GM23248 (cell line): ENCODE results near the gene ULK4. TPM values are rescaled to one million over a fixed set of nuclear protein-coding genes. Genes with fewer than 3 reads are reported as not detected.
"Not testable (repeated sequence)": the region's sequence is repeated elsewhere in the genome, so short reads cannot be mapped to it uniquely, and the experiment has no call there.

ENCODE experiments used
- DNase-seq: peaks from one replicate; pipeline ENCODE4 v3.0.0-alpha.2; 2015
- H2AFZ ChIP-seq: fragments of 200-600 bp; sonication (generic); 2 replicates; pipeline ENCODE4 v1.6.1; 2016; ENCODE audit warnings: antibody characterized with exemption
- H3F3A ChIP-seq: fragments of 200-600 bp; sonication (generic); 2 replicates; pipeline ENCODE4 v1.6.1; 2016; ENCODE audit warnings: mild to moderate bottlenecking, antibody characterized with exemption, mixed run types; ENCODE audit not compliant: insufficient read depth
- H3K27ac ChIP-seq: fragments of 200-600 bp; sonication (generic); 2 replicates; pipeline ENCODE4 v1.5.1; 2016; ENCODE audit warnings: mild to moderate bottlenecking
- H3K27me3 ChIP-seq: fragments of 200-600 bp; sonication (generic); replicated peaks from 2 replicates; pipeline ENCODE4 v1.6.1; 2016; ENCODE audit warnings: mild to moderate bottlenecking; ENCODE audit not compliant: insufficient read depth
- H3K36me3 ChIP-seq: fragments of 200-600 bp; sonication (generic); 2 replicates; pipeline ENCODE4 v1.6.1; 2016; ENCODE audit warnings: low read depth, mild to moderate bottlenecking
- H3K4me1 ChIP-seq: fragments of 200-600 bp; sonication (generic); 2 replicates; pipeline ENCODE4 v1.6.1; 2016; ENCODE audit warnings: mild to moderate bottlenecking; ENCODE audit not compliant: insufficient read depth
- H3K4me2 ChIP-seq: fragments of 200-600 bp; sonication (generic); one replicate; pipeline ENCODE4 v1.6.1; 2016; ENCODE audit warnings: mild to moderate bottlenecking; ENCODE audit not compliant: unreplicated experiment
- H3K4me3 ChIP-seq: fragments of 200-600 bp; sonication (generic); 2 replicates; pipeline ENCODE4 v1.5.1; 2016; ENCODE audit warnings: mild to moderate bottlenecking
- H3K79me2 ChIP-seq: fragments of 200-600 bp; sonication (generic); 2 replicates; pipeline ENCODE4 v1.6.1; 2016; ENCODE audit warnings: mild to moderate bottlenecking; ENCODE audit not compliant: insufficient read depth
- H3K9ac ChIP-seq: fragments of 200-600 bp; sonication (generic); 2 replicates; pipeline ENCODE4 v1.6.1; 2016; ENCODE audit warnings: mild to moderate bottlenecking
- H3K9me2 ChIP-seq: fragments of 200-600 bp; sonication (generic); 2 replicates; pipeline ENCODE4 v1.6.1; 2016; ENCODE audit warnings: mixed run types, mild to moderate bottlenecking, moderate library complexity; ENCODE audit not compliant: insufficient read depth
- H3K9me3 ChIP-seq: fragments of 200-600 bp; sonication (generic); one replicate; pipeline ENCODE4 v1.6.1; 2017; ENCODE audit warnings: low read depth
- H4K20me1 ChIP-seq: fragments of 200-600 bp; sonication (generic); 2 replicates; pipeline ENCODE4 v1.6.0; 2016; ENCODE audit not compliant: insufficient read depth
- EZH2 ChIP-seq: fragments of 200-600 bp; sonication (generic); IDR thresholded peaks from 2 replicates; pipeline ENCODE4 v1.6.1; 2018; ENCODE audit warnings: antibody characterized with exemption, mild to moderate bottlenecking; ENCODE audit not compliant: insufficient read depth, poor library complexity, severe bottlenecking
- EZH2phosphoT487 ChIP-seq: fragments of 200-600 bp; sonication (generic); IDR thresholded peaks from 2 replicates; pipeline ENCODE4 v1.6.1; 2018; ENCODE audit warnings: antibody characterized with exemption, moderate library complexity, mild to moderate bottlenecking, low read depth; ENCODE audit not compliant: insufficient read depth
- WGBS, 2 experiments: methylation state at CpG; one replicate each; pipeline ENCODE4 v1.1.6; 2015 to 2017; ENCODE audit warnings: low lambda C conversion rate in 2 of 2, low coverage in 1 of 2; ENCODE audit errors: missing lambda C conversion rate in 2 of 2; 5-methylcytosine and 5-hydroxymethylcytosine counted together
- in situ Hi-C: fragments of 300-500 bp; cut with MboI; formaldehyde crosslinking; loops from 2 replicates; pipeline ENCODE4 v1.15.0; 2020
- polyA plus RNA-seq: library from polyadenylated mRNA; unstranded; fragments of >200 nt; fragmentation: Nextera tagmentation; extraction: Ambion mirVana; gene quantifications from 2 replicates; pipeline ENCODE4 v1.2.1, GENCODE V29; 2016
- total RNA-seq: library from RNA; depleted of rRNA; stranded (reverse); fragments of >200 nt; shearing (Covaris generic); gene quantifications from 2 replicates; pipeline ENCODE4 v1.2.3, GENCODE V29; 2014

The ULK4 gene
- total and polyA plus RNA-seq, 2 experiments from 2014 or later, result 3.5 to 20.3 TPM

- 72 to 75% methylated on average over 5 of the region's 5 CpGs for WGBS, 2 experiments
- H4K20me1 ChIP-seq, result no peaks in the 10 kb centered on the region
- H3K4me2 ChIP-seq, result no peak overlapping the region
- no peaks in the 10 kb centered on the region for H3F3A ChIP-seq
- H3K4me1 ChIP-seq, result no peaks in the 10 kb centered on the region
- H3K9me2 ChIP-seq, result no peaks in the 10 kb centered on the region
- no peak overlapping the region for H3K9ac ChIP-seq
- TF ChIP-seq EZH2phosphoT487 (no peak), EZH2 (no peak)
- no peaks in the 10 kb centered on the region for H3K9me3 ChIP-seq
- no peaks in the 10 kb centered on the region for H3K36me3 ChIP-seq
- H2AFZ ChIP-seq, result no peak overlapping the region
- DNase-seq, result no peak
- H3K4me3 ChIP-seq, result no peak overlapping the region
- in situ Hi-C loops, result no loop called here
- H3K79me2 ChIP-seq, result no peaks in the 10 kb centered on the region
- H3K27ac ChIP-seq, result no peak overlapping the region
- H3K27me3 ChIP-seq, result no peaks in the 10 kb centered on the region
Measured at GRCh38 chr3:41794748-41795589, 166.9 kb downstream of the ULK4 start.

GRCh38 chr3:41792806-41793205, 169.1 kb downstream of the ULK4 start:
- no peaks in the 10 kb centered on the region for H3K36me3 ChIP-seq
- H3K79me2 ChIP-seq, result no peaks in the 10 kb centered on the region
- 91 to 97% methylated on average over 7 of the region's 7 CpGs for WGBS, 2 experiments
- DNase-seq, result no peak
- no peak overlapping the region for H3K27ac ChIP-seq
- no peaks in the 10 kb centered on the region for H3K9me3 ChIP-seq
- no peaks in the 10 kb centered on the region for H3F3A ChIP-seq
- no peak overlapping the region for H3K4me3 ChIP-seq
- H4K20me1 ChIP-seq, result no peaks in the 10 kb centered on the region
- H2AFZ ChIP-seq, result no peak overlapping the region
- no peak overlapping the region for H3K9ac ChIP-seq
- no peak for TF ChIP-seq EZH2phosphoT487
- no peak for TF ChIP-seq EZH2
- in situ Hi-C loops, result no loop called here
- no peaks in the 10 kb centered on the region for H3K9me2 ChIP-seq
- no peaks in the 10 kb centered on the region for H3K4me1 ChIP-seq
- H3K4me2 ChIP-seq, result no peak overlapping the region
- H3K27me3 ChIP-seq, result no peaks in the 10 kb centered on the region

- Histone ChIP-seq H3K4me1 (no peaks in the 10 kb centered on the region), H3K27me3 (no peaks in the 10 kb centered on the region), H3F3A (no peaks in the 10 kb centered on the region), H3K4me2 (no peak overlapping the region), H2AFZ (no peak overlapping the region), H4K20me1 (no peaks in the 10 kb centered on the region), H3K4me3 (no peak overlapping the region), H3K9ac (no peak overlapping the region), H3K9me2 (no peaks in the 10 kb centered on the region), H3K9me3 (no peaks in the 10 kb centered on the region), H3K36me3 (no peaks in the 10 kb centered on the region), H3K27ac (no peak overlapping the region), H3K79me2 (no peaks in the 10 kb centered on the region)
- in situ Hi-C loops, result no loop called here
- TF ChIP-seq EZH2, result no peak
- no peak for TF ChIP-seq EZH2phosphoT487
- WGBS, 2 experiments, result 36 to 39% methylated on average over 2 of the region's 2 CpGs
- peak; percentile 3 for DNase-seq
Measured at GRCh38 chr3:41769106-41769505, 192.8 kb downstream of the ULK4 start.

GRCh38 chr3:41768363-41768762, 193.5 kb downstream of the ULK4 start:
- Histone ChIP-seq H3K27ac (no peak overlapping the region), H3K36me3 (no peaks in the 10 kb centered on the region), H2AFZ (no peak overlapping the region), H3K79me2 (no peaks in the 10 kb centered on the region), H3K4me1 (no peaks in the 10 kb centered on the region), H3K9ac (no peak overlapping the region), H3K9me2 (no peaks in the 10 kb centered on the region), H3K9me3 (no peaks in the 10 kb centered on the region), H3F3A (no peaks in the 10 kb centered on the region), H3K4me2 (no peak overlapping the region), H4K20me1 (no peaks in the 10 kb centered on the region), H3K4me3 (no peak overlapping the region), H3K27me3 (no peaks in the 10 kb centered on the region)
- DNase-seq, result peak; percentile 4
- TF ChIP-seq EZH2, result no peak
- TF ChIP-seq EZH2phosphoT487, result no peak
- in situ Hi-C loops, result no loop called here
- 36 to 44% methylated on average over 1 of the region's 1 CpG for WGBS, 2 experiments

GRCh38 chr3:41762867-41763266, 199.0 kb downstream of the ULK4 start:
- H3K4me2 ChIP-seq, H3K9me3 ChIP-seq, H3K9me2 ChIP-seq, H3K9ac ChIP-seq, H2AFZ ChIP-seq, H3K27me3 ChIP-seq, H3K27ac ChIP-seq, in situ Hi-C loops, H3K36me3 ChIP-seq, H4K20me1 ChIP-seq, H3F3A ChIP-seq, H3K4me1 ChIP-seq, H3K4me3 ChIP-seq, DNase-seq, H3K79me2 ChIP-seq: not testable (repeated sequence)
- WGBS, 2 experiments, result 80 to 86% methylated on average over 7 of the region's 7 CpGs
